ENCODE data around the gene SLC25A13. TPM values are rescaled to one million over a fixed set of nuclear protein-coding genes. Genes with fewer than 3 reads are reported as not detected.
A peak's percentile ranks its signal among the peaks of the same experiment; 100 is the strongest.

SLC25A13 gene
- total and polyA plus RNA-seq, 2 of the 13 experiments (the other 11 are each of a cell fraction or from before 2014, with no cell fraction given), result 36.2 to 84.9 TPM

DNA sequence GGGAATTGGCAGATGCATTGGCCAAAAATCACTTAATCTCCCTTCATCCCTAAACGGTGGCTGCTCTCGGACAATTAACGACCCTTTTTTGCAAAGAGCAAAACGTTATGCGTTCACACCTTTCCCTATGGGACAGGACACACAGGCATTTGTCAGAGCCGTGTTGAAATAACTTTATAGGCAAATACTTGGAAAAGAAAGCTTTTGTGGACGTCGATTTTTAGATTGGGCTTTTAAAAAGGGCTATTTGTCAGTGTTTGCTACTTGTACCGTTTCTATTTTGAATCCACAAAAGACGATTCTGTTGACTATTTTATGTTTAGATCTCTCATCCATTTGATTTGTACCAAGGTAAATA, 245.6 kb downstream of the SLC25A13 start:
- FAIRE-seq (no peak), DNase-seq (ENCODE audit: low spot score) (no peak), ATAC-seq (peak; percentile 45)
- Histone ChIP-seq H2AFZ (ENCODE audit: low read length) (peak overlapping the region; percentile 50), H3K9ac (ENCODE audit: insufficient read depth, low read depth, low read length) (no peak overlapping the region), H3K79me2 (ENCODE audit: insufficient read depth, low read length) (no peaks in the 10 kb centered on the region), H3K9me3 (ENCODE audit: low read length) (no peaks in the 10 kb centered on the region), H3K4me3 (replicated peaks in 1 of 3; ENCODE audit: insufficient read depth in 1 of 3, low read depth in 2 of 3, low read length in 3 of 3) (peak overlapping the region; percentile 53 to 56 (median 56)), H3K27me3 (ENCODE audit: control insufficient read depth in 1 of 2, insufficient read depth in 2 of 2, low read length in 2 of 2) (peaks cover 3 to 14% of the 10 kb centered on the region in 2 experiments; a peak in 3 of 5 replicates), H3K36me3 (replicated peaks in 1 of 2; ENCODE audit: control insufficient read depth in 1 of 2, insufficient read depth in 2 of 2, low read length in 2 of 2) (no peaks in the 10 kb centered on the region), H4K20me1 (ENCODE audit: insufficient read depth, low read length) (no peaks in the 10 kb centered on the region), H3K4me2 (ENCODE audit: low read depth, low read length) (peak overlapping the region; percentile 80), H3K27ac (ENCODE audit: extremely low read length, insufficient read depth, low read length) (no peak overlapping the region), H3K4me1 (ENCODE audit: insufficient read depth, low read length) (peaks cover 7% of the 10 kb centered on the region)
- ChIA-PET CTCF (ENCODE audit: low intra/inter-chr PET ratio, low total read pairs) (interaction anchor here (2.1 kb wide), 1 partner anchor 952 kb away, joined by 13 read pairs; no protein-coding TSS in a partner anchor), POLR2A (no interaction called here)
- WGBS (ENCODE audit: low lambda C conversion rate), result 3% methylated on average over 10 of the region's 10 CpGs
- intact Hi-C loops (cut with micrococcal nuclease; ENCODE audit: unreplicated experiment) (loop anchor here (5.0 to 10.0 kb wide), 4 partner anchors 341 to 931 kb away; partner anchors contain the start of genes DLX6 and SEM1), in situ Hi-C loops (cut with HindIII; ENCODE audit: extremely low pct_ligation_motif_present, low pct_unique_long_range_greater_than_20kb) (loop anchor here (10.0 kb wide), 3 partner anchors 162 to 988 kb away; partner anchors contain the start of gene DLX5)
- no TSS peak for BruUV-seq (replicated peaks)
- TF ChIP-seq ZNF883 (CRISPR knock-in tag; IDR thresholded peaks at IDR 0.05; ENCODE audit: not compliant biosample characterization) (no peak), ZNF780A (CRISPR knock-in tag; IDR thresholded peaks at IDR 0.05) (no peak), ZFP37 (CRISPR knock-in tag; IDR thresholded peaks at IDR 0.05; ENCODE audit: borderline replicate concordance) (no peak), ZNF180 (CRISPR knock-in tag; IDR thresholded peaks at IDR 0.05; ENCODE audit: borderline replicate concordance, low read depth) (no peak), NR2C2 (CRISPR knock-in tag; IDR thresholded peaks at IDR 0.05; ENCODE audit: borderline replicate concordance) (no peak), CBX2 (IDR thresholded peaks at IDR 0.05; ENCODE audit: low read depth, low read length) (peak; percentile 86; the same call in 1 of the 2 replicates), CBX2 (CRISPR knock-in tag; IDR thresholded peaks at IDR 0.05; ENCODE audit: low read depth) (no peak), ZNF777 (CRISPR knock-in tag; IDR thresholded peaks at IDR 0.05) (0 out of 2 replicates have a peak, but pooled peaks have one; percentile 1)
- TF ChIP-seq, protein P1, sequence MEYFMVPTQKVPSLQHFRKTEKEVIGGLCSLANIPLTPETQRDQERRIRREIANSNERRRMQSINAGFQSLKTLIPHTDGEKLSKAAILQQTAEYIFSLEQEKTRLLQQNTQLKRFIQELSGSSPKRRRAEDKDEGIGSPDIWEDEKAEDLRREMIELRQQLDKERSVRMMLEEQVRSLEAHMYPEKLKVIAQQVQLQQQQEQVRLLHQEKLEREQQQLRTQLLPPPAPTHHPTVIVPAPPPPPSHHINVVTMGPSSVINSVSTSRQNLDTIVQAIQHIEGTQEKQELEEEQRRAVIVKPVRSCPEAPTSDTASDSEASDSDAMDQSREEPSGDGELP (IDR thresholded peaks at IDR 0.05; ENCODE audit: borderline replicate concordance, low read depth), result no peak
